ENCODE data around the gene MREG.

MREG gene

GRCh38 chr2:216013080-216013909 lies at the start of gene MREG:
Gene MREG (minus strand): TSS chr2:216013551. CDS start chr2:216013327, 224 bp downstream.
- in situ Hi-C loops (cut with HindIII; ENCODE audit: low sequenced_read_pairs): no loop called here

- in situ Hi-C loops (cut with HindIII; ENCODE audit: low sequenced_read_pairs): no loop called here
Observed at GRCh38 chr2:216059233-216059834, 46.0 kb upstream of the MREG start.

- in situ Hi-C loops (cut with HindIII; ENCODE audit: low sequenced_read_pairs): no loop called here
Observed at GRCh38 chr2:216057688-216058193, 44.4 kb upstream of the MREG start.

GRCh38 chr2:216056739-216057138 lies 43.4 kb upstream of the MREG start:
- in situ Hi-C loops (cut with HindIII; ENCODE audit: low sequenced_read_pairs): no loop called here

GRCh38 chr2:216055680-216056079 lies 42.3 kb upstream of the MREG start:
- in situ Hi-C loops (cut with HindIII; ENCODE audit: low sequenced_read_pairs): no loop called here

GRCh38 chr2:216052420-216052819 lies 39.1 kb upstream of the MREG start:
- in situ Hi-C loops (cut with HindIII; ENCODE audit: low sequenced_read_pairs): no loop called here

GRCh38 chr2:216051350-216051749 lies 38.0 kb upstream of the MREG start:
- in situ Hi-C loops (cut with HindIII; ENCODE audit: low sequenced_read_pairs): no loop called here

- in situ Hi-C loops (cut with HindIII; ENCODE audit: low sequenced_read_pairs): no loop called here
Observed at GRCh38 chr2:216049452-216049851, 36.1 kb upstream of the MREG start.

GRCh38 chr2:216047397-216047796 lies 34.0 kb upstream of the MREG start:
- in situ Hi-C loops (cut with HindIII; ENCODE audit: low sequenced_read_pairs): no loop called here

- in situ Hi-C loops (cut with HindIII; ENCODE audit: low sequenced_read_pairs): no loop called here
Observed at GRCh38 chr2:216044883-216045486, 31.6 kb upstream of the MREG start.

GRCh38 chr2:216043949-216044348 lies 30.6 kb upstream of the MREG start:
- in situ Hi-C loops (cut with HindIII; ENCODE audit: low sequenced_read_pairs): no loop called here

GRCh38 chr2:216041438-216041837 lies 28.1 kb upstream of the MREG start:
- in situ Hi-C loops (cut with HindIII; ENCODE audit: low sequenced_read_pairs): no loop called here

- in situ Hi-C loops (cut with HindIII; ENCODE audit: low sequenced_read_pairs): no loop called here
Observed at GRCh38 chr2:216039918-216040317, 26.6 kb upstream of the MREG start.

- in situ Hi-C loops (cut with HindIII; ENCODE audit: low sequenced_read_pairs): no loop called here
Observed at GRCh38 chr2:216034065-216034464, 20.7 kb upstream of the MREG start.

GRCh38 chr2:216033403-216033802 lies 20.1 kb upstream of the MREG start:
- in situ Hi-C loops (cut with HindIII; ENCODE audit: low sequenced_read_pairs): no loop called here

GRCh38 chr2:216031960-216032689 lies 18.8 kb upstream of the MREG start:
- in situ Hi-C loops (cut with HindIII; ENCODE audit: low sequenced_read_pairs): no loop called here

- in situ Hi-C loops (cut with HindIII; ENCODE audit: low sequenced_read_pairs): no loop called here
Observed at GRCh38 chr2:216030216-216030615, 16.9 kb upstream of the MREG start.

- in situ Hi-C loops (cut with HindIII; ENCODE audit: low sequenced_read_pairs): no loop called here
Observed at GRCh38 chr2:216029416-216030129, 16.2 kb upstream of the MREG start.

GRCh38 chr2:216024779-216025336 lies 11.5 kb upstream of the MREG start:
- in situ Hi-C loops (cut with HindIII; ENCODE audit: low sequenced_read_pairs): no loop called here

GRCh38 chr2:216023055-216023648 lies 9.8 kb upstream of the MREG start:
- in situ Hi-C loops (cut with HindIII; ENCODE audit: low sequenced_read_pairs): no loop called here

All from DLD1 (cell line).